ENCODE data around the gene MTPN.

The MTPN gene, protein sequence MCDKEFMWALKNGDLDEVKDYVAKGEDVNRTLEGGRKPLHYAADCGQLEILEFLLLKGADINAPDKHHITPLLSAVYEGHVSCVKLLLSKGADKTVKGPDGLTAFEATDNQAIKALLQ

DNA sequence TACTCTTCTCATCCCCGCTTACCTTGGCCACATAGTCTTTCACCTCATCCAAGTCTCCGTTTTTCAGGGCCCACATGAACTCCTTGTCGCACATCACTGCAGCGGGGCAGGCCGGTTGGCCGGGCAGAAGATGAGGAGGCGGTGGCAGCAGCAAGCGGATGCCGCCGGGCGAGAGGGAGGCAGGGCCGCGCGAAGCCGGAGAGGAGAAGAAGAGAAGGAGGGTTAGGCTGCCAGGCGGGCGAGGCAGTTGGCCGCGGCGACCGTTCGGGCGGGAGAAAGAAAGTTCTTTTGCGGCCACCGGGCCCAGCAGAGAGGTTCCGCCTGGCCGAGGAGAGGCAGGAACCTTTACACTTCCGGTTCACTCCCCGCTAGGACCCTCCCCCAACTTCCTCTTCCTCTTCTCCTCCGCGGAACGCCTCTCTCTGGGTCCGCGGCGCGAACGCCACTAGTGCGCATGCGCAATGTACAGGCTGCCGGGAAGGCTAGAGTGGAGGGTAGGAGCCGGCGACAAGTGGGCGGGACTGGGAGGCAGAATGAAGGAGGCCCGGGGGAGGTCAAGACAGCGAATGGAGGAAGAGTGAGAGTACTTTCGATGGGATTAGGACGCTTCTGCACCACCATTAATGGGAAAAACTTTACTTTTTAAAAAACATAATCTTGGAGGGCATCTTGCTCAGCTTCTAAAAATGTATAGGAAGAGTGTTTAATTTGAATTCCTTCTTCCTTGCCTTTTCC is at the start of gene MTPN:
TSS of gene MTPN (minus strand) at position 353 of the 735 bp plus-strand sequence. CDS start at position 94, 259 bp downstream.
- TF ChIP-seq GATA2 (IDR thresholded peaks at IDR 0.05; ENCODE audit: low read depth, low read length) (no peak; the same call in 1 of the 2 replicates), GATA3 (IDR thresholded peaks at IDR 0.05; ENCODE audit: low read depth, low read length) (no peak)

DNA sequence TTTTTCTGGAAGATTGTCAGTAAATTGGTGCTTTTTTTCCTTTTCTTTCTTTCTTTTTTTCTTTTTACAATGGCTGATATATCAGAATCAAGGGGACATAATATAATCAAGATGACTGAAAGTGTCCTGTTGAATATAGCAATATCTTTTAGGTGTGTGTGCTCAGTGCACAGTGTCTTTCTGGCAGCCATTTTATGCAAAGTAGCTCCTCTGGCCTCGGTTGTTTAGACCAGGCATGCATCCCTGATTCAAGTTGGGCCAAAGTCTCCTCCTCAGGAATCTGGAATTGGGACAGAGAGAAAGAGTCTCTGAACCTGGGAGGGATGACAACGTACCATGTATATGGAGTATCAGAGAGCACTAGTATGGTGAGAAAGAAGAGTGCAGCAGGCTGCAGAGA is 49.0 kb upstream of the MTPN start:
- no peak for TF ChIP-seq GATA2 (IDR thresholded peaks at IDR 0.05; ENCODE audit: low read depth, low read length)
- TF ChIP-seq GATA3 (IDR thresholded peaks at IDR 0.05; ENCODE audit: low read depth, low read length), result no peak

DNA sequence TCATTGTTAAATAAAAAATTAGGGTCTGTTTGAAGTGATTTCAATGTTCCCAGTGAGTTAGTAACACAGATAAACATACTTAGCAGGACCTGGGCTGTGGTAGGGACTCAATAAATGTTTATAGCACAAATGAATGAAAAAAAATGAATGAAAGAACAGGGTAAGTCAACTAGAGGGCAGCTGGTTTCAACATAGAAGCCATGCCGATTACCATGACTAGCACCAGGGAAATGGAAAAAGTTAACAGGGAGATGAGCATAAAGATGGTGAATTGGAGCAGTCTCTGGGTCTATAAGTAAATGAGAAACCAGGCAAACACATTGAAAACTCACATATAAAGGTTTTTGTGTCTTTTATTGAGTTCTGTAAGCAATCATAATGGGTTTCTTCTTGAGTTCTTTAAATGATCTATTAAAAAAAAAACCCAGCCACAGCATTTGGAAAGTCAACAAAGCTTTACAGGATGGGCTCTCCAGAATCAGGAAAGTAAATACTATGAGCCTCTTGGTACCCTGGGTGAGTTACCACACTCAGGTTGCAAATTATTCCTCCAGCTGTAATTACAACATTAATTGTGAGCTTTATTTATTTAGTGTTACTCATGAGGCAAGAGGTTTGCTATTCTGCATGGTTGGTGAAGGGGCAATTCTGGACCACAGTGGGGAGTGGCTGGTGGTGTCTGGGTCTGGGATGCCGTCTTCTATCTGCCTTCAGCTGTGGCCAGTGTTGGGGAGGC is 46.1 kb upstream of the MTPN start:
- TF ChIP-seq GATA3 (IDR thresholded peaks at IDR 0.05; ENCODE audit: low read depth, low read length) (no peak), GATA2 (IDR thresholded peaks at IDR 0.05; ENCODE audit: low read depth, low read length) (no peak)

DNA sequence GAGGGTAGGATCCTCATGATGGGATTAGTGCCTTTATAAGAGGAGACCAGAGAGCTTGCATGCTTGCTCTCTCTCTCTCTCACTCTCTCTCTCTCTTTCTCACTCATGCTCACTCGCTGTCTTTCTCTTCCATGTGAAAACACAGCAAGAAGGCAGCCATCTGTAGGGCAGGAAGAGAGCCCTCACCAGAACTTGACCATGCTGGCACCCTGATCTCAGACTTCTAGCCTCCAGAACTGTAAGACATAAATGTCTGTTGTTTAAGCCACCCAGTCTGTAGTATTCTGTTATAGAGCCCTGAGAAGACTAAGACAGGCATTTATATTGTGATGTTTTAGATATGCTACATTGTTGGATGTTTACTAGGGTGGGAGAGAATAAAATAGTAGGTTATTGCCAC is 43.4 kb upstream of the MTPN start:
- TF ChIP-seq GATA3 (IDR thresholded peaks at IDR 0.05; ENCODE audit: low read depth, low read length), result no peak
- TF ChIP-seq GATA2 (IDR thresholded peaks at IDR 0.05; ENCODE audit: low read depth, low read length), result no peak

DNA sequence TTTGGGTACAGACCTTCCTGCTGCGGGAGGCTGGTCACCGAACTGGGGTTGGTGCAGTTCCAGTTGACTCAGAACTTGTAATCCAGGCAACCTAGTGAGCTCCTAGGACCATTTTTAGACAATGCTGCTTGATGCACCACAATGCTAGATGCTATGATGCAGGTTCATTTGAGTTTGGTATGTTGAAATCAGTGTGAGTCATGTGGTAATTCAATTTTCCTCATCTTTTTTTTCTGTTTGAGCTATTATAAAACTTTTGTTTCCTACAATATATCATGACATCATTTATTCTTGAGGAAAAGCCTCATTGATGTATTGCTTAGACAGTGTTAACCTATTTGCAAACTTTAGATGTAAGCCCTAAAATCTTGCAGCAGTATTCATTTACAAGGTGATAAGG is 40.9 kb upstream of the MTPN start:
- TF ChIP-seq GATA3 (IDR thresholded peaks at IDR 0.05; ENCODE audit: low read depth, low read length) (no peak), GATA2 (IDR thresholded peaks at IDR 0.05; ENCODE audit: low read depth, low read length) (no peak)

DNA sequence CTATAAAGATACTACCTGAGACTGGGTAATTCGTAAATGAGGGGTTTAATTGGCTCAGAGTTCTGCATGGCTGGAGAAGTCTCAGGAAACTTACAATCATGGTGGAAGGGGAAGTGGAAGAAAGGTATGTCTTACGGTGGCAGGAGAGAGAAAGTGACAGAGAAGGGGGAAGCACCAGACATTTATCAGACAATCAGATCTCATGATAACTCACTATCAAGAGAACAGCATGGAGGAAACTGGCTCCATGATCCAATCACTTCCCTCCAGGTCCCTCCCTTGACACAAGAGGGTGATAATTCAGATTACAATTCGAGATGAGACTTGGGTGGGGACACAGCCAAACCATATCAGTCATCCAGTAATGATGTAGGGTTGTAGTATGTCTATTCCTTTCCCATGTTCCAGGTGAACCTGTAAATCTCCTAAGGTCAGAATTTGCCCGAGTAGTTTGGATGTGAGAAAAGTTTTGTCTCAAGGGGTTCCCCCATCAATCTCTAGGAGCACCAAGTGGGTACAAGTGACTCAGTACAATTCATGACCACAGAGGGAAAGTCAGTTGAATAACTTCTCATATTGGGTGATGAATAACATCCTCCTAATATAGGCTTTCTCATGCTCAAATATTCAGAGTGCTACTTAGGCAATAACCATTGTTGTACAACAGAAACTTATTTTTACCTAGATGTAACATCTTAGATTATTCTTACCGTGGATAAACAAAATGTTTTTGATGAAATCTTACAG is 39.7 kb upstream of the MTPN start:
- no peak for TF ChIP-seq GATA2 (IDR thresholded peaks at IDR 0.05; ENCODE audit: low read depth, low read length)
- no peak for TF ChIP-seq GATA3 (IDR thresholded peaks at IDR 0.05; ENCODE audit: low read depth, low read length)

DNA sequence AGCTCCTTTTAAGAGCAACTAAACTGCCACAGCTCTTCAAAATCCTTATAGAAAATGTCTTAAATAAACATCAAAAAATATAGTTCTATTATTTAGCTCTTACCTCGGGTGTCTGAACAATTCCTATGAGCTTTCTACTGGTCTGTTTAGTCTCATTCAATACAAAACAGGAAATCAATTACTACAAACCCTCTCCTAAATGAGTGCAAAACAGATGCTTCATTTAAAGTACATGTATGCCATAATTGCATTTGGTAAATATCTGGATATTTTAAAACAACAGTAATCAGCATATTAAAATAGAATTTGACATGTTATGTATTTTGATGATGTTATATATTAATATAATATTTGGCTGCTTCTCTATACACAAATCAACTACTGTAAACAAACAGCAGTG is 38.5 kb upstream of the MTPN start:
- no peak for TF ChIP-seq GATA2 (IDR thresholded peaks at IDR 0.05; ENCODE audit: low read depth, low read length)
- TF ChIP-seq GATA3 (IDR thresholded peaks at IDR 0.05; ENCODE audit: low read depth, low read length), result no peak

DNA sequence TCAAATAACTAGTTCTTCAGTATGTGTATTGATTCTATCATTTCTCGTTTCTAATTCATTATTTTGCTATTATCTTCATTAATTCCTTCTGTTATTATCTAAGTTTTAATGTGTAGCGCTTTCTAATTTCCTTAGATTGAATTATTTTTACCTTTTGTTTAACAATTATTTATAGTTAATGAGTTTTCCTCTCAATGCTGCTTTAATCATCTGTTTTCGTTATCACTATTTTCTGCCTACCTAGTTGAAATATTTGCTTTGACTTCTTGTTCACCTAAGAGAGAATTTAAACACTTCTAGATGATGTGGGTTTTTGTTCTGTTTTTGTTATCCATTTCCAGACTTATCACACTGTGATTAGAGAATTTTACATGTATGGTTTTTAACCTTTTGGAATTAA is 37.5 kb upstream of the MTPN start:
- TF ChIP-seq GATA2 (IDR thresholded peaks at IDR 0.05; ENCODE audit: low read depth, low read length), result no peak
- no peak for TF ChIP-seq GATA3 (IDR thresholded peaks at IDR 0.05; ENCODE audit: low read depth, low read length)

DNA sequence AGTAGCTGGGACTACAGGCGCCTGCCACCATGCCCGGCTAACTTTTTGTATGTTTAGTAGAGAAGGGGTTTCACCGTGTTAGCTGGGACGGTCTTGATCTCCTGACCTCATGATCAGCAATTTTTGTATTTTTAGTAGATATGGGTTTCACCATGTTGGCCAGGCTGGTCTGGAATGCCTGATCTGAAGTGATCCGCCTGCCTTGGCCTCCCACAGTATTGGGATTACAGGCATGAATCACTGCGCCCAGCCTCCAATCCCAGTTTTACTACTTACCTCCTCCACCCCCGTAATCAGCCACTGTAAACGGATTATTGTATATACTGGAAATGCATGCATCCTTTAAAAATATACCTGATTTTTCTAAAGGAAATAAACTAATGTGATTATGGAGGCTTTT is 35.1 kb upstream of the MTPN start:
- no peak for TF ChIP-seq GATA3 (IDR thresholded peaks at IDR 0.05; ENCODE audit: low read depth, low read length)
- TF ChIP-seq GATA2 (IDR thresholded peaks at IDR 0.05; ENCODE audit: low read depth, low read length), result no peak

DNA sequence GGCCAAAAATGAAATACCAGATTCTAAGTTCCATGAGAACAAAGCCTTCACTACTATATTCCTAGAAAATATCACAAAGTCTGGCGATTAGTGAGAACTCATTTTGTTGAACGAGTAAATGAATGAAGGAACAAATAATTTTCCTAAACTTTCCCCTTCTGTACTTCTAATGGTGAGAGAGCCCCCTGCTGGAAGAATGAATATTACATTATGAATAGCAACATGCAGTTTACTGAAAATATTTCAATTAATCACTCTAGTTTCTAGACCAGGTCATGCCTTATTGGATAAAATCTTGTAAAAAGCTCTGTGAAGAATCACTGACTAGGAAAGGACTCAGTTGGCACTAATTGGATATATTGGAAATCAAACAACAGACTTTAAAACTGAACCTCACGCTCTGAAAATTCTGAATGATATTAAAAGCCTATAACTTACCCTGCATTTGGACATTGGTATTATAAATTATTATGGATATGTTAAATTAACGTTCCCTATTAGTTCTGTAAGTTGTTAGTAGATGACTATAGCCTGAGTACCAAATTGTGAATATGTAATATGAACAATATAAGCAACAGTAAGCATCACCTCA is 32.4 kb upstream of the MTPN start:
- TF ChIP-seq GATA3 (IDR thresholded peaks at IDR 0.05; ENCODE audit: low read depth, low read length), result no peak
- no peak for TF ChIP-seq GATA2 (IDR thresholded peaks at IDR 0.05; ENCODE audit: low read depth, low read length)

DNA sequence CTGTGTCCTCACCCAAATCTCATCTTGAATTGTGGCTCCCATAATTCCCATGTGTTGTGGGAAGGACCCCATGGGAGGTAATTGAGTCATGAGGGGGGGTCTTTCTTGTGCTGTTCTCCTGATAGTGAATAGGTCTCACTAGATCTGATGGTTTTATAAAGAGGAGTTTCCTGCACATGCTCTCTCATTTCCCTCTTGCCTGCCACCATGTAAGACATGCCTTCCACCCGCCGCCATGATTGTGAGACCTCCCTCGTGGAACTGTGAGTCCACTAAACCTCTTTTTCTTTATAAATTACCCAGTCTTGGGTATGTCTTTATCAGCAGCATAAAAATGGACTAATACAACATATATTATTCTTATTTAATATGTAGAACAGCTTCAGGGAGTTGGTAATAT is 29.0 kb upstream of the MTPN start:
- TF ChIP-seq GATA3 (IDR thresholded peaks at IDR 0.05; ENCODE audit: low read depth, low read length) (no peak), GATA2 (IDR thresholded peaks at IDR 0.05; ENCODE audit: low read depth, low read length) (no peak)

DNA sequence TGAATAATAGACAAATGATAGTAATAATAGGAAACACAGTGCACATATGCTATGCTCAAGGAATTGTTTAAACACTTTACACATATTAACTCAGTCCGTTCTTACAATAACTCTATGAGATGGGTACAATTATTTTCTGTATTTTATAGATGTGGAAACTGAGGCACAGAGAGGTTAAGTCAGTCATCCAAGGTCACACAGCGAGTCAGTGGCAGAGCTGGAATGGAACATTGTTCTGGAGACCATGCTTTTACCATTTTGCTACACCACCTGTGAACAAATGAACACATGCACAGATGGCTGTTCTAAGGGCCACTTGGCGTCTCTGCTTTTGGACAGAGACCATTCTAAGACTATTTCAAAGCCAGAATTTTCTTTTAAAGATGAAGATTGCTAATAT is 26.9 kb upstream of the MTPN start:
- no peak for TF ChIP-seq GATA3 (IDR thresholded peaks at IDR 0.05; ENCODE audit: low read depth, low read length)
- TF ChIP-seq GATA2 (IDR thresholded peaks at IDR 0.05; ENCODE audit: low read depth, low read length), result no peak

DNA sequence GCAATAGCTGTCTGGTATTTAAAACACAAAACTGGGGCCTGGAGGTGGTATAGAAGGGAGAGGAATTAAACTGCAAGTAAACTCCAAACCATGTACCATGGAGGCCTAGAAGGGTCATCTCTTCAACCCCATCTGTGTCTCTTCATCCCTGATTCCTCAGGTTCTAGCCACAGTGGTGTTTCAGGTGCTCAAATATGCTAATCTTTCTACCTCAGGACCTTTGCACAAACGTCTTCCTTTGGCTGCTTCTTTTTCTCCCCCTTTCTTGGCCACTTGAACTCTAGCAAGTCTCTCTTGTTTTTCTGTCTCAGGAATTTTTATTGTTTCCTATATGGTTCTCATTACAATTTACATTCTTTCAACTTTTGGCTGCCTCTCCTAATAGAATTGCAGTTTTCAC is 25.6 kb upstream of the MTPN start:
- TF ChIP-seq GATA2 (IDR thresholded peaks at IDR 0.05; ENCODE audit: low read depth, low read length), result no peak
